GM21381 (cell line): ENCODE results near the gene SMARCC1.

ENCODE experiments used
- ATAC-seq: cut with Tn5 transposase; IDR thresholded peaks from one replicate; pipeline ENCODE4 v1.9.1; 2021; ENCODE audit warnings: mild to moderate bottlenecking, moderate library complexity; ENCODE audit not compliant: unreplicated experiment

Gene SMARCC1

GRCh38 chr3:47592066-47592795 is 189.5 kb downstream of the SMARCC1 start:
- ATAC-seq: no peak

- ATAC-seq: no peak
These were observed 191.5 kb downstream of the SMARCC1 start for GRCh38 chr3:47590216-47590615.

- ATAC-seq: no peak
These were observed 193.1 kb downstream of the SMARCC1 start for GRCh38 chr3:47588587-47588986.

- no peak for ATAC-seq
These were observed 193.6 kb downstream of the SMARCC1 start for GRCh38 chr3:47588053-47588452.

- no peak for ATAC-seq
These were observed 194.9 kb downstream of the SMARCC1 start for GRCh38 chr3:47586746-47587145.

- ATAC-seq: no peak
These were observed 198.2 kb downstream of the SMARCC1 start for GRCh38 chr3:47583320-47584075.

GRCh38 chr3:47581835-47582234 is 199.9 kb downstream of the SMARCC1 start:
- ATAC-seq: no peak

- no peak for ATAC-seq
These were observed 200.3 kb downstream of the SMARCC1 start for GRCh38 chr3:47581422-47581821.

- ATAC-seq: no peak
These were observed 201.2 kb downstream of the SMARCC1 start for GRCh38 chr3:47580481-47580880.

GRCh38 chr3:47579875-47580274 is 201.8 kb downstream of the SMARCC1 start:
- ATAC-seq: no peak

GRCh38 chr3:47578691-47579632 is 202.7 kb downstream of the SMARCC1 start, which contains the start of gene CSPG5:
CSPG5 (minus strand) TSS chr3:47578865; CDS start chr3:47578693, 172 bp downstream.
- ATAC-seq: peak; percentile 27

- peak; percentile 55 for ATAC-seq
These were observed 203.5 kb downstream of the SMARCC1 start for GRCh38 chr3:47578119-47578632.

GRCh38 chr3:47577583-47578118 is 204.0 kb downstream of the SMARCC1 start:
- no peak for ATAC-seq

GRCh38 chr3:47573190-47574172 is 208.2 kb downstream of the SMARCC1 start:
- ATAC-seq: no peak

- ATAC-seq: no peak
These were observed 210.1 kb downstream of the SMARCC1 start for GRCh38 chr3:47571391-47572175.

- no peak for ATAC-seq
These were observed 212.8 kb downstream of the SMARCC1 start for GRCh38 chr3:47568901-47569300.

GRCh38 chr3:47567149-47567548 is 214.5 kb downstream of the SMARCC1 start:
- no peak for ATAC-seq

GRCh38 chr3:47566667-47567066 is 215.0 kb downstream of the SMARCC1 start:
- ATAC-seq: no peak
